HUES6 (cell line): Measurements from ENCODE around the gene RNLS.
"Not testable (repeated sequence)": the region's sequence is repeated elsewhere in the genome, so short reads cannot be mapped to it uniquely, and the experiment has no call there.

Experiments used
- H3K27ac ChIP-seq: 2 replicates; pipeline ENCODE4 v1.7.0; 2013; ENCODE audit warnings: low read depth, mild to moderate bottlenecking, low read length, inconsistent platforms
- H3K27me3 ChIP-seq: 2 replicates; pipeline ENCODE4 v1.6.1; 2013; ENCODE audit warnings: low read length; ENCODE audit not compliant: control insufficient read depth, insufficient read depth
- H3K36me3 ChIP-seq: 2 replicates; pipeline ENCODE4 v1.6.1; 2013; ENCODE audit warnings: low read length; ENCODE audit not compliant: control insufficient read depth, insufficient read depth
- H3K4me1 ChIP-seq: 2 replicates; pipeline ENCODE4 v1.6.1; 2013; ENCODE audit warnings: low read length; ENCODE audit not compliant: control insufficient read depth, insufficient read depth
- H3K4me3 ChIP-seq: 2 replicates; pipeline ENCODE4 v1.5.1; 2013; ENCODE audit warnings: low read depth, low read length
- H3K9ac ChIP-seq: one replicate; pipeline ENCODE4 v1.6.1; 2013; ENCODE audit warnings: mild to moderate bottlenecking, low read length
- H3K9me3 ChIP-seq: 2 replicates; pipeline ENCODE4 v1.6.1; 2013; ENCODE audit warnings: low read depth, low read length; ENCODE audit not compliant: control insufficient read depth, insufficient read depth

Gene RNLS

GRCh38 chr10:88494537-88494936 lies 88.6 kb downstream of the RNLS start:
- no peaks in the 10 kb centered on the region for H3K9me3 ChIP-seq
- no peaks in the 10 kb centered on the region for H3K4me1 ChIP-seq
- no peak overlapping the region for H3K9ac ChIP-seq
- H3K4me3 ChIP-seq: no peak overlapping the region
- H3K27ac ChIP-seq: no peak overlapping the region
- H3K36me3 ChIP-seq: no peaks in the 10 kb centered on the region
- H3K27me3 ChIP-seq: no peaks in the 10 kb centered on the region

GRCh38 chr10:88493691-88494483 lies 89.2 kb downstream of the RNLS start:
- no peak overlapping the region for H3K27ac ChIP-seq
- H3K36me3 ChIP-seq: no peaks in the 10 kb centered on the region
- H3K4me1 ChIP-seq: 0 out of 2 replicates have a peak, but pooled peaks cover 2% of the 10 kb centered on the region
- no peak overlapping the region for H3K4me3 ChIP-seq
- H3K9ac ChIP-seq: no peak overlapping the region
- no peaks in the 10 kb centered on the region for H3K9me3 ChIP-seq
- no peaks in the 10 kb centered on the region for H3K27me3 ChIP-seq

- Histone ChIP-seq H3K9ac (no peak overlapping the region), H3K27ac (no peak overlapping the region), H3K4me3 (no peak overlapping the region), H3K4me1 (0 out of 2 replicates have a peak, but pooled peaks cover 2% of the 10 kb centered on the region), H3K36me3 (no peaks in the 10 kb centered on the region), H3K9me3 (no peaks in the 10 kb centered on the region), H3K27me3 (no peaks in the 10 kb centered on the region)
Measured at GRCh38 chr10:88491314-88491713, 91.8 kb downstream of the RNLS start.

GRCh38 chr10:88490231-88490980 lies 92.7 kb downstream of the RNLS start:
- Histone ChIP-seq H3K9me3 (no peaks in the 10 kb centered on the region), H3K27ac (no peak overlapping the region), H3K36me3 (no peaks in the 10 kb centered on the region), H3K4me3 (no peak overlapping the region), H3K27me3 (no peaks in the 10 kb centered on the region), H3K9ac (no peak overlapping the region), H3K4me1 (0 out of 2 replicates have a peak, but pooled peaks cover 2% of the 10 kb centered on the region)

- H3K27ac ChIP-seq: no peak overlapping the region
- no peaks in the 10 kb centered on the region for H3K36me3 ChIP-seq
- no peak overlapping the region for H3K9ac ChIP-seq
- H3K9me3 ChIP-seq: no peaks in the 10 kb centered on the region
- no peaks in the 10 kb centered on the region for H3K27me3 ChIP-seq
- 0 out of 2 replicates have a peak, but pooled peaks cover 2% of the 10 kb centered on the region for H3K4me1 ChIP-seq
- H3K4me3 ChIP-seq: no peak overlapping the region
Measured at GRCh38 chr10:88489107-88489506, 94.0 kb downstream of the RNLS start.

GRCh38 chr10:88486816-88487215 lies 96.3 kb downstream of the RNLS start:
- H3K9ac ChIP-seq, H3K9me3 ChIP-seq, H3K36me3 ChIP-seq, H3K4me1 ChIP-seq, H3K27me3 ChIP-seq, H3K27ac ChIP-seq, H3K4me3 ChIP-seq: not testable (repeated sequence)

- Histone ChIP-seq H3K9me3 (no peaks in the 10 kb centered on the region), H3K4me3 (no peak overlapping the region), H3K27me3 (no peaks in the 10 kb centered on the region), H3K4me1 (no peaks in the 10 kb centered on the region), H3K27ac (no peak overlapping the region), H3K36me3 (no peaks in the 10 kb centered on the region), H3K9ac (no peak overlapping the region)
Measured at GRCh38 chr10:88482220-88482619, 100.9 kb downstream of the RNLS start.

- H3K9ac ChIP-seq: no peak overlapping the region
- H3K36me3 ChIP-seq: no peaks in the 10 kb centered on the region
- no peak overlapping the region for H3K4me3 ChIP-seq
- no peaks in the 10 kb centered on the region for H3K27me3 ChIP-seq
- no peak overlapping the region for H3K27ac ChIP-seq
- H3K9me3 ChIP-seq: no peaks in the 10 kb centered on the region
- peaks cover 3% of the 10 kb centered on the region; the same call in 1 of the 2 replicates for H3K4me1 ChIP-seq
Measured at GRCh38 chr10:88478256-88478655, 104.9 kb downstream of the RNLS start.

GRCh38 chr10:88477343-88478085 lies 105.6 kb downstream of the RNLS start:
- Histone ChIP-seq H3K4me1 (peaks cover 3% of the 10 kb centered on the region; the same call in 1 of the 2 replicates), H3K4me3 (no peak overlapping the region), H3K36me3 (no peaks in the 10 kb centered on the region), H3K9ac (no peak overlapping the region), H3K27me3 (no peaks in the 10 kb centered on the region), H3K9me3 (no peaks in the 10 kb centered on the region), H3K27ac (no peak overlapping the region)

- no peaks in the 10 kb centered on the region for H3K27me3 ChIP-seq
- H3K9me3 ChIP-seq: peaks cover 6% of the 10 kb centered on the region; the same call in 1 of the 2 replicates
- peaks cover 3% of the 10 kb centered on the region; the same call in 1 of the 2 replicates for H3K4me1 ChIP-seq
- no peak overlapping the region for H3K4me3 ChIP-seq
- no peak overlapping the region for H3K27ac ChIP-seq
- no peaks in the 10 kb centered on the region for H3K36me3 ChIP-seq
- H3K9ac ChIP-seq: no peak overlapping the region
Measured at GRCh38 chr10:88474884-88475844, 108.0 kb downstream of the RNLS start.
